Measurements from ENCODE around the gene CDK9.

DNA sequence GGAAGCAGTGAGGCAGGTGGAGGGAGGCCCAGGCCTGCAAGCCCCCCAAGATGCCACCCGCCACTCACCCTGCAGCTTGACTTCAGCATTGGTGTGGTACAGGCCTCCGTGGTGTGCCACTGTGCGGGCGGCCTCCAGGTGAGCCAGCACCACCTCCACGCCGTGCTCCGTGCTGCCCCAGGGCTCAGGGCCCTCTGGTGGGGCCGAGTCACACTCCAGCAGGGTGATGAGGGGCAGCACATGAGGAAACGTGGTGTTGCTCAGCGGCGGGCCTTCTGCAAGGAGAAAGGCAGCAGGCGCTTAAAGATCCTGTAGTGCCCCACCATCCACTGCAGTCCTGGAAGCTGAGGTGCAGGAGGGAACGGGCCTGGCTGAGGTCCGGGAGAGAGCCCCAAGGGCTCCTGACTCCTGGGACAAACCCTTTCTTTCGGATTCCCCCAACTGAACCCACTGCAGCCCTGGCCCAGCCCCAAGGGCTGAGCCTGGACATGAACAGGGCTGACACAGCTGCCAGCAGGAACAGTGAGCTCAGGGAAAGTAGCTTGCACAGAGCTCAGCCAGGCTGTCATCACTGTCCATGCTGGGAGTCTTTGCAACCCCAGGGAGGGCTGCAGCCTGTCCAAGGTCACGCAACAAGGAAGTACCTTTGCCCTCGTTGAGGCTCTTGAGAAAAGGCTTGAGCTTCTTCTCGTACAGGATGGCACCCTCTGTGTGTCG is 46.1 kb upstream of the CDK9 start:
- TF ChIP-seq ZNF274 (IDR thresholded peaks at IDR 0.05; ENCODE audit: low read depth, low read length), result no peak
- TF ChIP-seq SUZ12 (IDR thresholded peaks at IDR 0.05; ENCODE audit: extremely low read depth, insufficient read depth, insufficient read length), result no peak
- TF ChIP-seq YY1 (IDR thresholded peaks at IDR 0.05; ENCODE audit: insufficient read depth, insufficient read length), result no peak
